ENCODE measurements around the gene KIAA1614. TPM values are rescaled to one million over a fixed set of nuclear protein-coding genes. Genes with fewer than 3 reads are reported as not detected.
"Not testable (repeated sequence)": the region's sequence is repeated elsewhere in the genome, so short reads cannot be mapped to it uniquely, and the experiment has no call there.

The KIAA1614 gene
- total and polyA plus RNA-seq, 3 donors from 2014 or later, result 3.7 to 4.0 (median 3.7) TPM

- Histone ChIP-seq H3K27me3 (no peaks in the 10 kb centered on the region), H3K9me3 (no peaks in the 10 kb centered on the region), H3K4me1 (peaks cover 8% of the 10 kb centered on the region), H3K4me3 (no peak overlapping the region), H3K27ac (no peak overlapping the region), H3K36me3 (ENCODE audit: low read depth, missing control alignments) (no peaks in the 10 kb centered on the region)
- no peak for TF ChIP-seq POLR2A (IDR thresholded peaks at IDR 0.05)
- TF ChIP-seq, protein P1, sequence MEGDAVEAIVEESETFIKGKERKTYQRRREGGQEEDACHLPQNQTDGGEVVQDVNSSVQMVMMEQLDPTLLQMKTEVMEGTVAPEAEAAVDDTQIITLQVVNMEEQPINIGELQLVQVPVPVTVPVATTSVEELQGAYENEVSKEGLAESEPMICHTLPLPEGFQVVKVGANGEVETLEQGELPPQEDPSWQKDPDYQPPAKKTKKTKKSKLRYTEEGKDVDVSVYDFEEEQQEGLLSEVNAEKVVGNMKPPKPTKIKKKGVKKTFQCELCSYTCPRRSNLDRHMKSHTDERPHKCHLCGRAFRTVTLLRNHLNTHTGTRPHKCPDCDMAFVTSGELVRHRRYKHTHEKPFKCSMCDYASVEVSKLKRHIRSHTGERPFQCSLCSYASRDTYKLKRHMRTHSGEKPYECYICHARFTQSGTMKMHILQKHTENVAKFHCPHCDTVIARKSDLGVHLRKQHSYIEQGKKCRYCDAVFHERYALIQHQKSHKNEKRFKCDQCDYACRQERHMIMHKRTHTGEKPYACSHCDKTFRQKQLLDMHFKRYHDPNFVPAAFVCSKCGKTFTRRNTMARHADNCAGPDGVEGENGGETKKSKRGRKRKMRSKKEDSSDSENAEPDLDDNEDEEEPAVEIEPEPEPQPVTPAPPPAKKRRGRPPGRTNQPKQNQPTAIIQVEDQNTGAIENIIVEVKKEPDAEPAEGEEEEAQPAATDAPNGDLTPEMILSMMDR (IDR thresholded peaks at IDR 0.05), result no peak
- DNase-seq, result no peak
- WGBS, 2 donors, result 85 to 91% methylated on average over 15 of the region's 15 CpGs
- intact Hi-C loops (cut with DNase I; ENCODE audit: low total_unique reads), result no loop called here
These were observed 54.2 kb downstream of the KIAA1614 start for GRCh38 chr1:180966744-180967536.

GRCh38 chr1:180967558-180967957, 54.9 kb downstream of the KIAA1614 start:
- H3K4me1 ChIP-seq, result peaks cover 2% of the 10 kb centered on the region
- H3K36me3 ChIP-seq (ENCODE audit: low read depth, missing control alignments), result no peaks in the 10 kb centered on the region
- no peak overlapping the region for H3K27ac ChIP-seq
- no peak for TF ChIP-seq POLR2A (IDR thresholded peaks at IDR 0.05)
- H3K27me3 ChIP-seq, result no peaks in the 10 kb centered on the region
- no peak for DNase-seq
- 29 to 32% methylated on average over 1 of the region's 1 CpG for WGBS, 2 donors
- no peaks in the 10 kb centered on the region for H3K9me3 ChIP-seq
- H3K4me3 ChIP-seq, result no peak overlapping the region
- intact Hi-C loops (cut with DNase I; ENCODE audit: low total_unique reads), result no loop called here

DNA sequence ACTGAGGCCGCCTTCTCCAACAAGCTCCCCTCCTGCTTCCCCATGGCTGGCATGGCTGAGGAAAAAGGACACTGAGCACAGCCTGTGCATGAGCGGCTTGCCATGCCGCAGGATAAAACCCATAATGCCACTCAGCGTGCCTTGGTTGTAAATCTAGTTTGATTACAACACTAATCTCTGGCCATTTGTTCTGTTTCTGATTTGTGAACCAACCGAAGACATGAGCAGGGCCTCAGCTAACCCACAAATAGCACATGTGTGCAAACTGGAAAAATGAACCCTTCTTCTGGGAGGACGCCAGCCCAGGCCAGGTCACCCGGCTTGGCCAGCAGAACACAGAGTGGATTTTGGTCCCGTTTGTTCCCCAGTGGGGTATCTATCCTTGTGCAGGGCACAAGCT, 56.1 kb downstream of the KIAA1614 start:
- H3K27me3 ChIP-seq; H3K27ac ChIP-seq; H3K36me3 ChIP-seq (ENCODE audit: low read depth, missing control alignments); intact Hi-C loops (cut with DNase I; ENCODE audit: low total_unique reads); H3K4me1 ChIP-seq; H3K9me3 ChIP-seq; DNase-seq; H3K4me3 ChIP-seq: not testable (repeated sequence)
- 79 to 88% methylated on average over 8 of the region's 8 CpGs for WGBS, 2 donors

- WGBS, 2 donors, result 72 to 81% methylated on average over 8 of the region's 8 CpGs
- H3K4me3 ChIP-seq, result no peak overlapping the region
- intact Hi-C loops (cut with DNase I; ENCODE audit: low total_unique reads), result no loop called here
- H3K4me1 ChIP-seq, result no peaks in the 10 kb centered on the region
- no peaks in the 10 kb centered on the region for H3K27me3 ChIP-seq
- H3K36me3 ChIP-seq (ENCODE audit: low read depth, missing control alignments), result no peaks in the 10 kb centered on the region
- H3K27ac ChIP-seq, result no peak overlapping the region
- TF ChIP-seq POLR2A (IDR thresholded peaks at IDR 0.05), result no peak
- TF ChIP-seq, protein P1 (IDR thresholded peaks at IDR 0.05), result no peak
- no peak for DNase-seq
- H3K9me3 ChIP-seq, result no peaks in the 10 kb centered on the region
These were observed 56.7 kb downstream of the KIAA1614 start for GRCh38 chr1:180969434-180969833.

- H3K27ac ChIP-seq, result no peak overlapping the region
- no peaks in the 10 kb centered on the region for H3K9me3 ChIP-seq
- H3K4me3 ChIP-seq, result no peak overlapping the region
- intact Hi-C loops (cut with DNase I; ENCODE audit: low total_unique reads), result no loop called here
- TF ChIP-seq, protein P1 (IDR thresholded peaks at IDR 0.05), result no peak
- H3K4me1 ChIP-seq, result no peaks in the 10 kb centered on the region
- H3K27me3 ChIP-seq, result no peaks in the 10 kb centered on the region
- 87% methylated on average over 12 to 15 of the region's 15 CpGs for WGBS, 2 donors
- no peak for DNase-seq
- H3K36me3 ChIP-seq (ENCODE audit: low read depth, missing control alignments), result no peaks in the 10 kb centered on the region
These were observed 57.8 kb downstream of the KIAA1614 start for GRCh38 chr1:180970333-180971079.
